ENCODE measurements around the gene FUBP1. TPM values are rescaled to one million over a fixed set of nuclear protein-coding genes. Genes with fewer than 3 reads are reported as not detected.

Gene FUBP1
- total RNA-seq, 2 donors from 2014 or later = 73.8 to 118 TPM

DNA sequence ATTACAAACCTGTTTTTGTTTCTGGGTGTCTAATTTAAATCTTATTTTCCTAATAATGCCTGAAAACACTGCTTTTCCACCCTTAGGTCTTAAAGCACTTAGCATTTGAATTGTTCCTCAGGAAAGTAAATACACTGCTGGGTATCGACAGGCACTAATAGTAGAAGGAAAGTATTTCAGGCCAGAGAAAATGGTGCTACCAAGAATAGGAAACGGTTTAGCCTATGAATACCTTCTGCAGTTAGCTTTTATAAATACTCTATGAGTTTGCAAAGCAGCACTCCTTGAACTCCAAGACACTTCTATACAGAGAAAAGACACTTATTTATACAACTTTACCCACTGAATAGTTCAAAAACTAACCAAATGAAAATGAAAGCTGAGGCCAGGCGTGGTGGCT is 6.8 kb downstream of the FUBP1 start:
- peaks cover 19% of the 10 kb centered on the region for H3K36me3 ChIP-seq
- TF ChIP-seq, protein P1, sequence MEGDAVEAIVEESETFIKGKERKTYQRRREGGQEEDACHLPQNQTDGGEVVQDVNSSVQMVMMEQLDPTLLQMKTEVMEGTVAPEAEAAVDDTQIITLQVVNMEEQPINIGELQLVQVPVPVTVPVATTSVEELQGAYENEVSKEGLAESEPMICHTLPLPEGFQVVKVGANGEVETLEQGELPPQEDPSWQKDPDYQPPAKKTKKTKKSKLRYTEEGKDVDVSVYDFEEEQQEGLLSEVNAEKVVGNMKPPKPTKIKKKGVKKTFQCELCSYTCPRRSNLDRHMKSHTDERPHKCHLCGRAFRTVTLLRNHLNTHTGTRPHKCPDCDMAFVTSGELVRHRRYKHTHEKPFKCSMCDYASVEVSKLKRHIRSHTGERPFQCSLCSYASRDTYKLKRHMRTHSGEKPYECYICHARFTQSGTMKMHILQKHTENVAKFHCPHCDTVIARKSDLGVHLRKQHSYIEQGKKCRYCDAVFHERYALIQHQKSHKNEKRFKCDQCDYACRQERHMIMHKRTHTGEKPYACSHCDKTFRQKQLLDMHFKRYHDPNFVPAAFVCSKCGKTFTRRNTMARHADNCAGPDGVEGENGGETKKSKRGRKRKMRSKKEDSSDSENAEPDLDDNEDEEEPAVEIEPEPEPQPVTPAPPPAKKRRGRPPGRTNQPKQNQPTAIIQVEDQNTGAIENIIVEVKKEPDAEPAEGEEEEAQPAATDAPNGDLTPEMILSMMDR (IDR thresholded peaks at IDR 0.05) = no peak
- H3K9me3 ChIP-seq = no peaks in the 10 kb centered on the region
- no peak for DNase-seq (ENCODE audit: low spot score)
- peaks cover 49 to 54% of the 10 kb centered on the region in 2 donors for H3K4me1 ChIP-seq (ENCODE audit: control insufficient read depth in 1 of 2, low read depth in 2 of 2)
- H3K4me3 ChIP-seq = no peak overlapping the region
- H3K27ac ChIP-seq = no peak overlapping the region
- no peak for ATAC-seq (ENCODE audit: insufficient number of reproducible peaks, low FRiP score, low read depth)
- no peaks in the 10 kb centered on the region for H3K27me3 ChIP-seq (replicated peaks; ENCODE audit: insufficient read depth)

DNA sequence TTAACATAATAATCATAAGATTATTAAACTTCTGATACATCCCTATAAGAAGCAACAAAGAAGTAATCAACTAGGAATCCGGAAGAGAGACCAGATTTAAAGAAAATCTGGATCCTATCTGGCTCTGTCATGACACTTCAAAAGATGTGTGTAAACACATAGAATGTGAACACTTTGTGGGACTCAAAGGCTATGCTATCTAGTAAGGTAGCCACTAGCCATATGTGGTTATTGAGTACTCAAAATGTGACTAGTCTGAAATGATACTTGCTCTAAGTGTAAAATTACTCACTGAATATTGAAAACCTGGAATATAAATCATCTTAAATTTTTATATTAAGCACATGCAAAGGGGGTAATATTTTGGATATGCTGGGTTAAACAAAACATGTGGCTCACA is 8.7 kb downstream of the FUBP1 start:
- ATAC-seq (ENCODE audit: insufficient number of reproducible peaks, low FRiP score, low read depth) = no peak
- Histone ChIP-seq H3K36me3 (peaks cover 35% of the 10 kb centered on the region), H3K9me3 (no peaks in the 10 kb centered on the region), H3K27me3 (replicated peaks; ENCODE audit: insufficient read depth) (no peaks in the 10 kb centered on the region), H3K4me1 (ENCODE audit: control insufficient read depth in 1 of 2, low read depth in 2 of 2) (peaks cover 32 to 35% of the 10 kb centered on the region in 2 donors), H3K4me3 (no peak overlapping the region), H3K27ac (no peak overlapping the region)
- DNase-seq (ENCODE audit: low spot score) = no peak
- TF ChIP-seq, protein P1 (IDR thresholded peaks at IDR 0.05) = no peak

DNA sequence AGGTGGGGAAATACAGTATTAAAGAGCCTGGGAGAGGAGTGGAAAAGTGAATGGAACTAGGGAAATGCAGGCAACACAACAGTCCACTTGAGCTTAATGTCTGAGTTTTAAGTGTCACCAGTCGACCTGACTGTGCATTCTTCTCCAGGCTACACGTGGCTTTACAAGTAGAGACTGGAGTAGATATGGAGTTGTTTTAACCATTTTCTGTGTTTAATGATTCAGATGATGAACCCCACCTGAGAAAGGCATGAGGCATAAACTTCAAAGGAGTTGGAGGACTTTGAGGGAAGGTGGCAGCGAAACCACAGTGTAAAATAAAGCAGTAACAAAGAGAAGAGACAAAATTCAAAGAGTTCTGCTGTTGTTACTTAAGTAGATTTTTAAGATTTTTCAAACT is 12.6 kb downstream of the FUBP1 start:
- Histone ChIP-seq H3K36me3 (peaks cover 70% of the 10 kb centered on the region), H3K27me3 (replicated peaks; ENCODE audit: insufficient read depth) (no peaks in the 10 kb centered on the region), H3K4me1 (ENCODE audit: control insufficient read depth in 1 of 2, low read depth in 2 of 2) (peaks cover 16 to 23% of the 10 kb centered on the region in 2 donors), H3K9me3 (no peaks in the 10 kb centered on the region), H3K27ac (no peak overlapping the region), H3K4me3 (no peak overlapping the region)
- DNase-seq (ENCODE audit: low spot score) (no peak), ATAC-seq (ENCODE audit: insufficient number of reproducible peaks, low FRiP score, low read depth) (no peak)
- TF ChIP-seq, protein P1 (IDR thresholded peaks at IDR 0.05) = no peak

DNA sequence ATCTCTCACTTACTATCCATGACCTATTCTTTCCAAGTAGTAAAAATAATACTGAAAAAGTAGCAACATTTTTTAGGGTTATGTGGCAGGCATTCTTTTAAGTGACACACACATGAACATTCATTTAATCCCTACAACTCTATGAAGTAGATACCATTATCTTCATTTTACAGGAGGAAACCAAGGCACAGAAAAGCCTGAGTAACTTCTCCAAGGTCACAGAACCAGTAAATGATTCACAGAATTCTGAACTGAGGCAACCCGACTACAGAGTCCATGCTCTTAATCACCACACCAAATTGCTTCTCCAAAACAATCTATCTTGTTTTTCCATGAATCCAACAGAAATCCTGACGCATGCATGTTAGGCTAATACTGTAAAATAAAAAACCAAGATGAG is 17.5 kb downstream of the FUBP1 start:
- TF ChIP-seq, protein P1 (IDR thresholded peaks at IDR 0.05) = no peak
- peaks cover 73% of the 10 kb centered on the region for H3K36me3 ChIP-seq
- no peak overlapping the region for H3K27ac ChIP-seq
- H3K9me3 ChIP-seq = no peaks in the 10 kb centered on the region
- no peak overlapping the region for H3K4me3 ChIP-seq
- H3K27me3 ChIP-seq (replicated peaks; ENCODE audit: insufficient read depth) = no peaks in the 10 kb centered on the region
- ATAC-seq (ENCODE audit: insufficient number of reproducible peaks, low FRiP score, low read depth) (no peak), DNase-seq (ENCODE audit: low spot score) (no peak)
- no peaks in the 10 kb centered on the region for H3K4me1 ChIP-seq (ENCODE audit: control insufficient read depth in 1 of 2, low read depth in 2 of 2)

DNA sequence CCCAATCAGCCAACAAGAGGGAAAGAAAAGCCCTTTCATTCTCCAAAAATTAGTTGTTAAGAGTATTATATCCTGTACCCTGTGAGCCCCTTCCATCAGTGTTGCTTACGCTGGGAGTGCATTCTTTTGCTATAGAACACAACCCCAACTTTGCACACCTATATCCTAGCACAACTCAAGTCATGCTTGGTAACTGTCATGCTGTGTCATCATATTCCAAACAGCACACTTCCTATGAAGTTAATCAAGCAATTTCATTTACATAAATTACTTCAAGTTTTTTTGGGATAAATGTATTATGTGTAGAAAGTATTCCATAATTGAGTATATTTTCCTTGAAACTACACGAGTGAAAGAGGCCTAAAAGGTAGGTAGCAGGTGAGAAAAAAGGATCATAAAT is 20.0 kb downstream of the FUBP1 start:
- DNase-seq (ENCODE audit: low spot score) (no peak), ATAC-seq (ENCODE audit: insufficient number of reproducible peaks, low FRiP score, low read depth) (no peak)
- no peaks in the 10 kb centered on the region for H3K9me3 ChIP-seq
- H3K36me3 ChIP-seq = peaks cover 56% of the 10 kb centered on the region
- TF ChIP-seq, protein P1 (IDR thresholded peaks at IDR 0.05) = no peak
- H3K4me3 ChIP-seq = no peak overlapping the region
- H3K27me3 ChIP-seq (replicated peaks; ENCODE audit: insufficient read depth) = no peaks in the 10 kb centered on the region
- peaks cover 0 to 7% of the 10 kb centered on the region in 2 donors for H3K4me1 ChIP-seq (ENCODE audit: control insufficient read depth in 1 of 2, low read depth in 2 of 2)
- no peak overlapping the region for H3K27ac ChIP-seq
